ENCODE results near the gene PDE6A. TPM values are rescaled to one million over a fixed set of nuclear protein-coding genes. Genes with fewer than 3 reads are reported as not detected.

Gene PDE6A
- total and polyA plus RNA-seq, 9 of the 15 experiments (the other 6 are each of a cell fraction or from before 2014, with no cell fraction given): 0.01 to 0.04 (median 0.01) TPM; not detected in 6

- TF ChIP-seq THAP12 (CRISPR knock-in tag; IDR thresholded peaks at IDR 0.05): no peak
- TF ChIP-seq VEZF1 (CRISPR knock-in tag; IDR thresholded peaks at IDR 0.05): no peak; the same call in 1 of the 2 replicates
- no peak for TF ChIP-seq NR2F6 (CRISPR knock-in tag; IDR thresholded peaks at IDR 0.05)
- no peak for TF ChIP-seq NR2C2 (CRISPR knock-in tag; IDR thresholded peaks at IDR 0.05)
- TF ChIP-seq NR2C2 (tag; IDR thresholded peaks at IDR 0.05): 0 out of 2 replicates have a peak, but pooled peaks have one; percentile 35
- no peak for TF ChIP-seq HMGN3 (IDR thresholded peaks at IDR 0.05; ENCODE audit: borderline replicate concordance, extremely low read depth, insufficient read length, low read depth, low read length)
- no peak for TF ChIP-seq MLX (CRISPR knock-in tag; conservative IDR thresholded peaks at IDR 0.05)
- no peak for TF ChIP-seq MED1 (CRISPR knock-in tag; IDR thresholded peaks at IDR 0.05; ENCODE audit: borderline replicate concordance)
- no peak for TF ChIP-seq NCOA2 (IDR thresholded peaks at IDR 0.05; ENCODE audit: partially characterized antibody in 2 of 2)
- no peak for TF ChIP-seq TFAM (CRISPR knock-in tag; conservative IDR thresholded peaks at IDR 0.05)
- TF ChIP-seq CTBP1 (IDR thresholded peaks at IDR 0.05; ENCODE audit: borderline replicate concordance): peak; percentile 55; the same call in 1 of the 2 replicates
- TF ChIP-seq HOMEZ (CRISPR knock-in tag; IDR thresholded peaks at IDR 0.05): no peak
- no peak for TF ChIP-seq NONO (IDR thresholded peaks at IDR 0.05; ENCODE audit: low read depth in 2 of 2, low read length in 1 of 2)
- no peak for TF ChIP-seq ATF7 (IDR thresholded peaks at IDR 0.05)
- no peak for TF ChIP-seq ZNF780A (CRISPR knock-in tag; IDR thresholded peaks at IDR 0.05)
- no peak for TF ChIP-seq CBX1 (IDR thresholded peaks at IDR 0.05; ENCODE audit: low read depth)
Observed at GRCh38 chr5:149930749-149931574, 13.6 kb downstream of the PDE6A start (continued).
